Measurements from ENCODE around the gene SLC35G2.

SLC35G2 gene

GRCh38 chr3:136839556-136839931, 20.6 kb downstream of the SLC35G2 start:
- no peak for DNase-seq (ENCODE audit: low read depth in 1 of 2, low spot score in 1 of 2)
- Histone ChIP-seq H3K27ac (replicated peaks) (no peak overlapping the region), H3K4me3 (replicated peaks; ENCODE audit: insufficient read depth, low read length) (no peak overlapping the region), H3K27me3 (ENCODE audit: insufficient read depth, poor library complexity, severe bottlenecking) (no peaks in the 10 kb centered on the region)
- TF ChIP-seq GABPA (IDR thresholded peaks at IDR 0.05; ENCODE audit: low read depth), result no peak
- TF ChIP-seq CTCF (IDR thresholded peaks at IDR 0.05; ENCODE audit: insufficient read depth, low read length), result no peak

- no peak overlapping the region for H3K4me3 ChIP-seq (replicated peaks; ENCODE audit: insufficient read depth, low read length)
- DNase-seq (ENCODE audit: low read depth in 1 of 2, low spot score in 1 of 2), result no peak
- no peak for TF ChIP-seq REST (IDR thresholded peaks at IDR 0.05; ENCODE audit: insufficient replicate concordance, low read depth)
- no peak for TF ChIP-seq CTCF (IDR thresholded peaks at IDR 0.05; ENCODE audit: insufficient read depth, low read length)
- TF ChIP-seq GABPA (IDR thresholded peaks at IDR 0.05; ENCODE audit: low read depth), result no peak
- TF ChIP-seq POLR2AphosphoS5 (IDR thresholded peaks at IDR 0.05; ENCODE audit: low read depth), result no peak
- H3K27ac ChIP-seq (replicated peaks), result no peak overlapping the region
- no peaks in the 10 kb centered on the region for H3K27me3 ChIP-seq (ENCODE audit: insufficient read depth, poor library complexity, severe bottlenecking)
Measured at GRCh38 chr3:136840252-136840651, 21.3 kb downstream of the SLC35G2 start.

- Histone ChIP-seq H3K27ac (replicated peaks) (no peak overlapping the region), H3K27me3 (ENCODE audit: insufficient read depth, poor library complexity, severe bottlenecking) (no peaks in the 10 kb centered on the region), H3K4me3 (replicated peaks; ENCODE audit: insufficient read depth, low read length) (no peak overlapping the region)
- no peak for DNase-seq (ENCODE audit: low read depth in 1 of 2, low spot score in 1 of 2)
- TF ChIP-seq CTCF (IDR thresholded peaks at IDR 0.05; ENCODE audit: insufficient read depth, low read length) (no peak), SPI1 (IDR thresholded peaks at IDR 0.05; ENCODE audit: borderline replicate concordance, low read depth) (no peak), GABPA (IDR thresholded peaks at IDR 0.05; ENCODE audit: low read depth) (no peak), POLR2AphosphoS5 (IDR thresholded peaks at IDR 0.05; ENCODE audit: low read depth) (no peak), REST (IDR thresholded peaks at IDR 0.05; ENCODE audit: insufficient replicate concordance, low read depth) (no peak)
Measured at GRCh38 chr3:136842294-136842693, 23.4 kb downstream of the SLC35G2 start.

GRCh38 chr3:136844724-136845123, 25.8 kb downstream of the SLC35G2 start:
- no peak for DNase-seq (ENCODE audit: low read depth in 1 of 2, low spot score in 1 of 2)
- H3K27me3 ChIP-seq (ENCODE audit: insufficient read depth, poor library complexity, severe bottlenecking), result no peaks in the 10 kb centered on the region
- H3K27ac ChIP-seq (replicated peaks), result no peak overlapping the region
- TF ChIP-seq REST (IDR thresholded peaks at IDR 0.05; ENCODE audit: insufficient replicate concordance, low read depth) (no peak), POLR2AphosphoS5 (IDR thresholded peaks at IDR 0.05; ENCODE audit: low read depth) (no peak), CTCF (IDR thresholded peaks at IDR 0.05; ENCODE audit: insufficient read depth, low read length) (no peak), GABPA (IDR thresholded peaks at IDR 0.05; ENCODE audit: low read depth) (no peak), SPI1 (IDR thresholded peaks at IDR 0.05; ENCODE audit: borderline replicate concordance, low read depth) (no peak)
- H3K4me3 ChIP-seq (replicated peaks; ENCODE audit: insufficient read depth, low read length), result no peak overlapping the region
